NOMO-1 treated with dmso at 0.1 percent for 144 hours (cell line): ENCODE measurements around the gene TRIM66.

Experiments used
- DNase-seq: peaks from one replicate; lab custom pipeline; 2025; ENCODE audit not compliant: unreplicated experiment; lab: John Stamatoyannopoulos, UW

Gene TRIM66

DNA sequence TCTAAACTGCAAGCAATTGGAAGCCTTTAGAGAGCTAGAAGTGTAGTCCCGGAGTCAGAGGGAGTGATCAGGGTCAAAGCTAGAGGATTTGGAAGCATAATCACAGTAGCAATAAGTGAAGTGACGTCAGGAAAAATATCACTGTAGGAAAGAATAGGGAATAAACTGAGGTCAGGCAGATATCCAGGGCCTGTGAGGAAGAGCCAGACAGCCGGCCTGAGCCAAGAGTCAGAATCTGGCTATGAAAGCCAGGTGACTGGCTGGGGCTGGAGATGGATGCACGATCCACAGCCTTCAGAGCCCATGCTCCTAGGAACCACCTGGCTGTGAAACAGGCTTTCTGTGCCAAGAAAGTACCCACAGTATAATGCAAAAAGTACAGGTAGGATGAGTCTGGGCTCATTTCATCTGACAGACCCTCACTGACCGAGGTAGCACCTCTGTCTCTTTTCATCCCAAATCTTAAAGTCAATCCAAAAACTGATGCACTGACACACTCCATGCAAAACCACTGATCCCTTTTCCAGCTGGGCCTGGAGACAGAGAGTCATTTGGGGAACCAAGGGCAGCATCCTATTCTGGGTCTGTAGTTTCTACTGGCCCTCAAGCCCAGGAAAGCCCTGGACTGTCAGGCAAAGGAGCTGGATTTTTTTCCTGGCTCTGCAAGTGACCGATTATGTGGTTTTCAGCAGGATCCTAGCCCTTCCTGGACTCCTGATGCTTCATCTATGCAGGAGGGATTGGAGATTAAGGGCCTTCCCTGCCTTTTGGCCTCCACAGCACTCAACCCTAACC, 21.3 kb downstream of the TRIM66 start:
- DNase-seq: no peak

DNA sequence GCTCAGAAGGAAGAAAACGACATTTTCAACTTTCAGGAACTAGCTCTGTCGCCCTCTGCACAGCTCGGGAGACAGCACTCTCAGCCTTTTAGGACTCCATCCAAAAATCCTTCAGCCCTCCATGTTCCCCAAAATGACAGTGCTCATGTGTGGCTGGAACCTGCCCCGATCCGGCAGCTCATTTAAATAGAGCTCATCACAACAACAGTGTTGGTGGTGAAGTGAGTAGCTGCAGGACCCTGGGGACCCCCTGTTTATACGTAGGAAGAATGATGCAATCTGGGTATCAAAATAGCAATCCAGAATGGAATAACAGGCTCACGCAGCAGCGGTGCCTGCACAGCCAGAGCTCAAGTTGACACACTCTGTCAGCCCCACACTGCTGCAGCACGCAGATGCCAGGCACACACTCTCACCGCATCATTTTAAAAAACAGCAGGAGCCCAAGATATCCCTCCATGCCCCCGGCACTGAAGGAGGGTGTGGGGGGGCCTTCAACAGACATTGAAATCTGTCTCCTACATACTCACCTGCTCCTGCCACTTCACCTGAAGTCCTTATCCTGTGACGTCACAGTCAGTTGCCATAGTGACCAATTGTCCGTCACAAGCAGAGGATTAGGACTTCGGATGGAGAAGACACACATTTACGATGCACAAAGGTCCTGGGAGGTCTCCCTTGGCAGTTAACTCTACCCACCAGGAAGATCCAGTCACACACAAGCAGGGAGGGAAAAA, 24.0 kb downstream of the TRIM66 start:
- no peak for DNase-seq

DNA sequence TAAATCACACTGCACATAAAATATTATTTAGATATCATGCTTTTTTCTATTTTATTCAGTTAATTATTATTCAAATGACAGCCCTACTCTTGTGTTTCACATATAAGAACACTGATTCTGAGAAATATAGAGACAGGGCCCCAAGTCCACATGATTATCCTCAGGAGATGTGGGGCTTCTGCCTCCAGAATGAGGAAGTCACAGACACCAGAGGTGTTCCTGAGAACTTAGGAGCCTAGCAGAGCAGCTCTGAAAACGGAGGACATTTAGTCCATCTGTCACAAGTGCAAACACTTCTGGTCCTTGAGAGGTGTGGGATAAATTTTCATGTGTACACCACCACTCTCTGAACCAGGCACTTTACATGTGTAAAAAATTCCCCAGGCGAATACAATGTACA, 26.2 kb downstream of the TRIM66 start:
- no peak for DNase-seq

DNA sequence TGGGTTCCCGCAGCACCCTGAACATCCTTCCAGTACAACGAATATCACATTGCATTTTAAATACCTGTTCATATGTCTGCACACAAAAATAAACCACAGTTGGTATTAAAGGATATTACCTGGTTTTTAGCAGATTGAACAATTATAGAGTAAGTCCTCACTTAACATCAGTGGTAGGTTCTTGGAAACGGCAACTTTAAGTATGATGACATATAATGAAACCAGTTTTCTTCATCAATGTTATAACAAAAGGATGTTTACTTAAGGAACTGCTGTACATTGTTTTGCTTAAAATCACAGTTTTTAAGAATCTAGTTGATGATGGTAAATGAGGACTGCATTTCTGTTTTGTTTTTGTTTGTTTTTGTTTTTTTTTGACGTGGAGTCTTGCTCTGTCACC, 28.0 kb downstream of the TRIM66 start:
- DNase-seq: no peak

DNA sequence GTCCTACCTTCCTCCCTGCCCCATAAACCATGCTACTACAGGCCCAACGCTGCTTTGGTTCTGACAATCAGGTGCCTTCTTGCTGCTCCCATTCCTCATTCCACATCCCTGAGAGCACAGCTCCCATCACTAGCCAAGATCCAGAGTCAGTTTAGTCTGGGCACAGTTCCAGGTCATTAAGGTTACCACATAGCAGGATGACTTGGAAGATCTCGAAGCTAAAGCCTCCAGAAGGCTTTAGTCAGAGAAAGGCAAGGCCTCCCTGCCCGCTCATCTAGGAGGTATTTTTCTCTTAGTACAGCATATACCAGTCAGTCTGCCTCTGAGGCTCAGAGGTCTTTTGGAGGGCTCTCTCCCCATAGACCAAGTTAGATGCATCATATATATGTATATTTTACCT, 30.3 kb downstream of the TRIM66 start:
- DNase-seq: no peak

DNA sequence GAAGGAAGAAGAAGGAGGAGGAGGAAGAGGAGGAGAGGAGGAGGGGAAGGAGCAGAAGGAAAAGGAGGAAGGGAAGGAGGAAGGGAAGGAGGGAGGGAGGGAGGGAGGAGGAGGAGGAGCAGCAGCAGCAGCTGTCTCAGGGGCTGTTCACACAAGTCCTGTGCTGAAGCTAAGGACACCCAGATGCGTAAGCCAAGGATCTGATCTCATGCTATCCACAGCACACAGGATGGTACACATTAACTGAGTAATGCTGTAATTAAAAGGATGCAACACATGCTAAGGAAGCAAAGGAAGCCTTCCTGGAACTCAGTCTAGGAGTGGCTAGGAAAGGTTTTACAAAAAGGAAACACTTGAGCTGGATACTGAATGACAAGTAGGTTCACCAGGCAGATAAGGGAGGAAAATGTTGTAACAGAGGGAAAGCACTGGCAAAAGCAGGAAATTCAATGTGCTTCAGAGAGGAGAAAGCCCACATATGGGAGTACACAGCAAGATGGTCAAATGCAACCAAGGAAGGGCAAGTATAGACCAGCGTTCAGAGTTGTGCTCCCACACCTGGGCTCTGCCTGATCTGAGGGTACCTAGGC, 32.0 kb downstream of the TRIM66 start:
- DNase-seq: no peak

DNA sequence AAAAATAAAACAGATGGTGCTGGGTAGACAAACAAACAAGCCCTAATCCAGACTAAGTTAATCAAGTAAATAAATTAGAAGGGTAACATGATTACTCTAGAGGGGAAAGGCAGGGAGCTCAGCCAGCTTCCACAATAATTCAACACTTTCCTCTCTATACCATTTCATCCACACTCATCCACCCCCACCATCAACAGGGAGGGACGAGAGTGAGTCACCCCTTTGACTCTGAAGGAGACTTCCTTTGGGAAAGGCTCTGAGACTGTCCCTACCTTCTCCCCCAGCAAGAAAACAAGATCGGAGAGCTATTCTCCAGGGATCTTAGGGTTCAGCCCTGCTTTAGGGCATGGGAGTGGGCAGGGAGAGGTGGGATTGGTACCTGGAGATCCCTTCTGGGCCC, 33.1 kb downstream of the TRIM66 start:
- no peak for DNase-seq

DNA sequence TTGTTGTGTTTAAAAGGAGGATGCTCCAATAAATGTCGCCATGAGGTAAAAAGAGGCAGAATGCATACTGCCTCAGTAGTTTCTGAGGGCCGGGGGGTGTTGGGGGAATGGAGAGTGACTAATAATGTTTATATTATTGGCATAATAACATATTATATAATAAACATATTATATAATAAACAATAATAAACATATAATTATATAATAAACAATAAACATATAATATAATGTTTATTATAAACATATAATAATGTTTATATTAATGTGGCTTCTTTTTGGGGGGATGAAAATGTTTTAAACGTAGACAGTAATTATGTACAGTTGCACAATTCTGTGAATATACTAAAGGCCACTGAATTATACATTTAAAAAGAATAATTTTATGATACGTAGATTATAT, 35.6 kb downstream of the TRIM66 start:
- no peak for DNase-seq

DNA sequence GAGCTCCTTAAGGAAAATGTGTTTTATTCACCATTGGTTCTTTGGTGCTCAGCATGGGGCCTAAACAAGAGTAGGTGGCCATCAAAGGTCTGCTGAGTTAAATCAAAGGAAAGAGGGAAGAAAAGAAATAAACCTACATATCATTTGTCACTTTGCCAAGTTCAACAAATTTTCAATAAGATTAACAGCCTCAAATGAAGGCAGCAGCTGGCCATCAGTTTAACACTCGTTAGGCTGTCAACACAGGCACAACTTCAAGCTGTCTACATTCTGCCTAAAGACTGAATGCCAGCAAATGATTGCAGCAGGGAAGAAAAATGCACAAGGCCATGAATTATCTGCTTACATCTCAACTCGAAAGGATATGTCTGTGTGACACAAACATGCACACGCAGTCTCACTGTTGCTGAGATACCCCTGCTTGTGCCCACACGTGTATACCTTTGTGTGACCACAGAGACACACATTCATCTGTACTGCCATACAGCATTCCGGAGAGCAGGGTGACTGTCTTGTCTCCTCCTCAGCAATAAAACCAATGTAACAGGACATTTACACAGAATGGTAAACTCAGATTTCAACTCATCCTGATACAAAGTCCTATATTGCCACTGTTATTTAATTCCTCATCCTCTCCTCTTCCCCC, 40.1 kb downstream of the TRIM66 start:
- no peak for DNase-seq

DNA sequence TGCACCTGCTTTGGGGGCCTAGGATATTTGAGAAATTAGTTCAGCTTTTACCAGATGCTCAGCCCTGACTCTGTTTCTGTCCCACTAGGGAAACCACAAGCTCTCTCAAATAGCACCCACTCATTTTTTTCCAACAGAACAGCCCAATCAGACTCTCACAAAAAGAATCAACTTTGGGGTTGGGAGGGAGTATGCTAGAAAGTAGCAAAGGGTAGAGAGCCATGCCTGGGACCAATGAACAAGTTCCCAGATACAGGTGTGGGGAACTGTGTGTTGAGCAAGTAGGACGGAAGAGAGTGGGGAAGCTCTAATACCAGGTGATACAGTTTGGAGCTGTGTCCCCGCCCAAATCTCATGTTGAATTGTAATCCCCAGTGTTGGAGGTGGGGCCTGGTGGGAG, 41.1 kb downstream of the TRIM66 start:
- DNase-seq: no peak

DNA sequence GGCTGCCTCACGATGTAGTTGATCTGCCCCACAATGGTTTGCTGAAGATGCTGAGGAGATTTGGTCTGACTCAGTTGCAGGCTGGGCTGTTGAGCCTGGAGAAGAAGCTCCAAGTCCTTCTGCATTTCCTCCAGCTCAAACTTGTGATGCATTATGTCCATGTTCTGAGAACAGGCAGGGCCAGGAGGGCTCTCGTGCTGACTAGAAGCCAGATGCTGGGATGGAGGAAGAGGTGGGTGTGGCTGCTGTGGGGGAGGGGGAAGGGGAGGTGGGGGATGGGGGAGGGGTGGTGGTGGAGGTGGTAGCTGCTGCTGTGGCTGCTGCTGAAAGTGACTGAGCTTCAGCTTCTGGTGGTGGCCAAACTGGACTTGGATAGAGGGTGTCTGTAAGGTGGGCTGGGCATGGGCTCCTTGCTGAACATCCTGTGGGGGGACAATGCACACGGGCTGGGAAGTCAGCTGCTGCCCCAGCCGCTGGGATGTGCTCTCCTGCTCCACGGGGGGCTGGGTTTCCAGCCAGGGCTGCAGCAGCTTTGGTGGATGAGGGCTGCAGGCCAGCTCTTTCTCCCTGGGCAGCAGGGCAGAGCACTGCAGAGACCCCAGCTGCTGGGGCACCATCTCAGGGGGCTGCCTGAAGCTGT, 42.1 kb downstream of the TRIM66 start:
- DNase-seq: no peak

DNA sequence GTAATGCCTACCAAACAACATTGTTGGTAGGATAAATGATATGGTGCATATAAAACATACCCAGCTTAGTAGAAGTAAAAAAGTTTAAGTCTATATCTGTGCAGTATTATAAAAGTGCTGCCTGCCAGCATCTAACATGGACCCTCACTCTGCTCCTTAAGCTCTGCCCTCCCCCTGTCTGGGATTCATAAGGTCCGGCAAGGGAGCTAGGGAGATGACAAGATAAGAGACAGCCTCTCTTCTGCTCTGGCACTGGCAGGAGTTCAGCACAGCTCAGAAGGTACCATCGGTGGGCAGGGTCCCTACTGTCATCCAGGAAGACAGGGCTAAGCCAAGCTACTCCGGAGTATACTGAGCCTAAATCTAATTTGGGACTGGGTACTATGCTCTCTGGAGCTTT, 42.8 kb downstream of the TRIM66 start:
- no peak for DNase-seq

DNA sequence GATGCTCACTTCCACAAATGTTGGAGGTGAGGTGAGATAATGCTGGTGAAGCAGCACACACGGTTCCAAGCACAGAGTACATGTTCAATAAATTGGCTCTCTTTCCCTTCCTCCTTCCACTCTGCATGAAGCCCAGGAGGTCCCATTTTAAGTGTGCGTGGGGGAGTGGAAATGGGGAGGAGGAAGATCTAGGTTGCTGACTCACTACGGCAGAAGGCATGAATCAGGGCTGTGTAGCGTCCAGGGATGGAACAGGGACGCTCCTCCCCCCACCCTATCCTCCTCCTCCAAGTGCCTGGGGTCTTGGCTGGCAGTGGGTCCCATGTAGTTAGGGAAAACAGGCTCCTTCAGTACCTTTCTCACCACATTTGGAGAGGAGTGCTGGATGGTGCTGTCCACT, 44.2 kb downstream of the TRIM66 start:
- DNase-seq: no peak

DNA sequence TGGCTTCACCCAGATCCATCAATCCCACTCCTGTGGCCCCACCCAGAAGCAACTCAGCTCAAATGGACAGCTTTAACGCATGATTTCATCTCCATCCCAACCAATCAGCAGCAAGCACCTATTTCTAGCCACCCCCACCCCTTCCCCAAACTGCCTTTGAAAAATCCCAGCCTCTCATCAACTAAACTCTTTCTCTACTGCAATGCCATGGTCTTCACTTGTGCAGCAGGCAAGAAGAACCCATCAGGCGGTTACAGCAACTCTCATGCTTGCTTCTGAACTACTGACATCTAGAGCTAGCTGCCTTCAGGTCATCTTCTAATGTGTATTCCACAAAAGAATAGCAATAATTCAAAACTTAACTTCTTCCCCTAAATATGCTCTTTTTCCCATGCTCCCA, 46.3 kb downstream of the TRIM66 start:
- DNase-seq: no peak

DNA sequence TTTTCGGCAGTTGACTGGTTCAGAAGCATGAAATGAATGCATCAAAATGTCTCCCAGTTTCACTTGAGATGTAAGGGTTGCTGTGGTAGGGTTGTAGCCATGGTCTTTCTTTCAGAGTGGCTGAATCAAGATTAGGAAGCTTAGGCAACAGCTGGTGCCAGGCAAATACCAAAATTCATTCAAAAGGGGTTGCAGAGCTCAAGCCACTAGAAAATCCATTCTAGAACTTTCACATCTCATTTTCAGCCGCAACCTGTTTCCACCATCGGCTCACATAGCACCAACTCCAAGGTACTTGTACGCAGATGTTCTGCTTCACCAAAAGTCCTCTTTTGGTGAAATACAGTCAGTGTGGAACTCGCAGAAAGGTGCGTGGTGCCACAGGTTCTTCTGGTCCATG, 48.0 kb downstream of the TRIM66 start:
- DNase-seq: no peak

DNA sequence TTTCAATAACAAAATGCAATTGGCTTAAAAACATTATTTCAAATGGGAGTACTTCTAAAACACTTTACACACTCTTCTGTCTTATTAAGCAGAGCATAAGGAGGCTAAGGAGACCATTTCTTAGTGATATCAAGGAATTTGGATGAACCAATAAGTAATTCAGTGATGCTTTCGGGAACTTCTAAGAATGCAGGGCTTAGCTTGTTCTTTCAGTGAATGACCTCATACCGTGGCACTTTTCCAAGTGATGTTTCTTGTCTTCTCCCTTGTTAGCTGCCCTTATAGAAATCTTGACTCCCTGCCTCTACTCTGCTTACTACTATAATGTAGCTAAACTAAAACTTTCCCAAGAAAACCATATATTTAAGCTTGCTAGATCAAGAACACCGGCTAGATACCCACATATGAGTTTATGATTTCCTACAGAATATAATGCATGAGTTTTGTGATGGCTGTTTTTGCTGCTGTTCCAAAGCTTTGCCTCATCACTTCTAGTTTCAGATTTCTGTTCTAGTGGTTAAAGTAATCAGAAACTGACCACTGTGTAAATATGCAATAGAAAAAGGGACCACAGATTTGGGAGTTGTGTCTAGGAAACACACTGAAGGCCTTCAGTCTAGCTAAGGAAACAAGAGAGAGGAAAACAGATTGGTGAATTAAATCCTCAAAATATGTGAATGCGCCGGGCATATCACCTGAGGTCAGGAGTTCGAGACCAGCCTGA, 50.9 kb downstream of the TRIM66 start:
- DNase-seq: no peak

DNA sequence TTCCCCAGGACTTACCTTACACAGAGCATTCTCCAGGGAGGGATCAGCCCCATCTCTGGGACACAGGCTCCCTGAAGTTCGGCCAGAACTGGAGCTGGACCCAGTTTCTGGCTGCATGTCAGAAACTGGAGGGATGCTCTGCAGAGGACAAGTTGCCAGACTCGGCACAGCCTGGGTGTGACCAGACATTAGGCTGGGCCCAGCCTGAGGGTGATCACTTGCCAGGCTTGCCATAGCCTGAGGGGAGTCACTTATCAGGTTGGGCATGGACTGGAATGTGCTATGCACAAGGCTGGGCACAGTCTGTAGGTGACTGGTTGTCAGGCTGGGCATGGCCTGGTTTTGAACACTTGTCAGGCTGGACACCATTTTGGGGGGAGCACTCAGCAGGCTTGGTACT, 57.8 kb downstream of the TRIM66 start:
- DNase-seq: no peak

DNA sequence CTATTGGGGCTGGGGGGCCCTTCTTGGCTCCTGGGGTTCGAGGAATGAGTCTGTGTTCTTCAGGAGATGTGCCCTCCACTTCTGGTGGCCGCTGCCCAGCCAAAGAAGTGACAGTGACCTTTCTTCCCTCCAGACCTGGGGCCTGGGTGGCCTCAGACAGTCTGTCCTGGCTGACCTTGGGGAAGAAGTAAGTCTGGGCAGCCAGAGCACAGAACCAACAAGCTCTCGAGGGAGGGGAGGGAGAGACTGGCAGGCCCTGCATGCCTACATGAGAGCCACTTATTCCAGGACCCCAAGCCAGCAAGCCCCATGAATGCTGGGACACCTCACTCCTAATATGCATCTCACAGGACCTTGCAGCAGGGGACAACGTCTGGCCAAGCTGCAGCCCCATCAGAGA, 61.3 kb downstream of the TRIM66 start:
- DNase-seq: no peak

DNA sequence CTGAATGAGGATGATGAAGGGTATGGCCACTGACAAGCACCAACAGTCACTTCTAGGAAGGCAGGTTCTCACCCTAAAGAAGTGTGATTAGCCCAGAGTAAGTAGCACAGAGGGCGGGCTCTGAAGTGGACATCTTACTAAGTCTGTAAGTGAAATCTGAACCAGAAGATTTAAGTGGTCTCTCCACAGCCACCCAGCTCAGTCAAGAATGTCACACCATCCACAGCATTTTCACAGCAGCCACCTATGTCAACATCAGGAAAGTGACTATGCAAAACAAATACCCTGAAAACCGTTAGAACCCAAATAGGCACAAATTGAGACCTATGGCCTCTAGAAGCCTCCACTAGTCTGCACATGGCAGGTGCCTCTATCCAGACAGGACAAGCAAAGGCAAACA, 65.4 kb downstream of the TRIM66 start:
- no peak for DNase-seq

DNA sequence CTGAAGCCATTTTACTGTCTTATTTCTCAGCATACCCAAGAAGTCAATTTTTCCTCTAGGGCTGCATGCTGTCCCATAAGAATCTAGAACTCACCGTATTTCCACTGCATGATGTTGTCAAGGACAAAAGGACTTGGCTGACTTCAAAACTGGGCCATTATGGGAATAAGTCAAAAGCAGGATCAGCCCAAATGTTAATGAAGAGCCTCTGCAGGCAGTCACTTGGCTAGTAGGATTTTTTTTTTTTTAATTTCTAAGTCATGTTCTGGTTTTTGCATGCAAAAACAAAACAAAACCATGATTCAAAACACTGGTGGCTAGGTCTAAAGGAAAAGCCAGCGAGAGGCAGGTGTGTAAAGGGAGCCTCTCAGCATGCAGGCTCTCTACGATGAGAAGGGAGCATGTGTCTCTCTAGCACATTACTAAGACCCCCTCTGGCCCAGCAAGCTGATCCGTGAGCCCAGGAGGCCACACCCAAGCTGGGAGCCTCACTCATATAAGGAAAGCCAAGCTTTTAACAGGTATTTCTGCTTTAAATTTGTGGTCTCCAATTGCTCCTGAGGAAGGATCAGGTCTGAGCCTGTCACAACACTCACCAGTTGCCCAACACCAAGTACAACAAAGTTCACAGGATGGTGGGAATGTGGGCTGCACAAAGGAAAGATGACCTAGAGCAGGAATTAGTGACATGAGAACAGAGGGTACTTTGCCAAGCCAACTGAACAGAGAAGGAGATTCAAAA, 67.0 kb downstream of the TRIM66 start:
- DNase-seq: no peak
